H9 (cell line): ENCODE data around the gene RMC1. TPM values are rescaled to one million over a fixed set of nuclear protein-coding genes. Genes with fewer than 3 reads are reported as not detected.

Experiments
- DNase-seq: peaks from one replicate; pipeline ENCODE4 v3.0.0-alpha.2; 2017
- H2AFZ ChIP-seq: one replicate; pipeline ENCODE4 v1.6.1; 2013; ENCODE audit warnings: mild to moderate bottlenecking, low read length, control low read depth, moderate library complexity
- H2AK5ac ChIP-seq: 2 replicates; pipeline ENCODE4 v1.6.1; 2013; ENCODE audit warnings: low read length, control low read depth, mixed read lengths; ENCODE audit not compliant: insufficient read length
- H2BK120ac ChIP-seq: one replicate; pipeline ENCODE4 v1.6.1; 2013; ENCODE audit warnings: low read depth, mild to moderate bottlenecking, low read length, control low read depth, inconsistent platforms; ENCODE audit not compliant: poor library complexity, severe bottlenecking
- H2BK12ac ChIP-seq: 2 replicates; pipeline ENCODE4 v1.6.1; 2013; ENCODE audit warnings: low read length, control low read depth, mixed read lengths, low read depth; ENCODE audit not compliant: insufficient read length
- H2BK15ac ChIP-seq: 2 replicates; pipeline ENCODE4 v1.6.1; 2013; ENCODE audit warnings: low read depth, low read length, control low read depth
- H2BK20ac ChIP-seq: one replicate; pipeline ENCODE4 v1.6.1; 2013; ENCODE audit warnings: low read depth, mild to moderate bottlenecking, low read length, control low read depth, inconsistent platforms; ENCODE audit not compliant: poor library complexity, severe bottlenecking
- H2BK5ac ChIP-seq: 2 replicates; pipeline ENCODE4 v1.6.1; 2013; ENCODE audit warnings: low read length, control low read depth, mixed read lengths; ENCODE audit not compliant: insufficient read length
- H3K14ac ChIP-seq: 2 replicates; pipeline ENCODE4 v1.6.1; 2013; ENCODE audit warnings: low read length, control low read depth; ENCODE audit not compliant: insufficient read depth
- H3K18ac ChIP-seq: 2 replicates; pipeline ENCODE4 v1.6.1; 2013; ENCODE audit warnings: low read depth, mild to moderate bottlenecking, mixed read lengths, low read length, control low read depth; ENCODE audit not compliant: insufficient read length
- H3K23ac ChIP-seq: 2 replicates; pipeline ENCODE4 v1.6.1; 2013; ENCODE audit warnings: low read length, control low read depth, mixed read lengths, low read depth; ENCODE audit not compliant: insufficient read length
- H3K23me2 ChIP-seq: 2 replicates; pipeline ENCODE4 v1.6.1; 2013; ENCODE audit warnings: low read depth, mild to moderate bottlenecking, mixed read lengths, low read length, control low read depth; ENCODE audit not compliant: insufficient read length, poor library complexity, severe bottlenecking
- H3K27ac ChIP-seq: 2 replicates; pipeline ENCODE4 v1.5.1; 2013; ENCODE audit warnings: low read length, control low read depth, mixed read lengths, low read depth; ENCODE audit not compliant: insufficient read length
- H3K27me3 ChIP-seq: 2 replicates; pipeline ENCODE4 v1.6.1; 2013; ENCODE audit warnings: low read length, control low read depth, inconsistent platforms; ENCODE audit not compliant: insufficient read depth
- H3K4ac ChIP-seq: 2 replicates; pipeline ENCODE4 v1.6.1; 2013; ENCODE audit warnings: low read depth, mild to moderate bottlenecking, control low read depth, inconsistent platforms, low read length, moderate library complexity
- H3K4me1 ChIP-seq: 2 replicates; pipeline ENCODE4 v1.6.1; 2013; ENCODE audit warnings: low read length, control low read depth, inconsistent platforms; ENCODE audit not compliant: insufficient read depth
- H3K4me2 ChIP-seq: 2 replicates; pipeline ENCODE4 v1.6.1; 2013; ENCODE audit warnings: low read length, control low read depth, mixed read lengths; ENCODE audit not compliant: insufficient read length, insufficient read depth
- H3K56ac ChIP-seq: 2 replicates; pipeline ENCODE4 v1.6.1; 2013; ENCODE audit warnings: low read depth, mild to moderate bottlenecking, mixed read lengths, low read length, control low read depth; ENCODE audit not compliant: insufficient read length
- H3K79me1 ChIP-seq: 2 replicates; pipeline ENCODE4 v1.6.1; 2013; ENCODE audit warnings: low read depth, mild to moderate bottlenecking, moderate library complexity, low read length, control low read depth, inconsistent platforms; ENCODE audit not compliant: insufficient read depth, poor library complexity, severe bottlenecking
- H3K79me2 ChIP-seq: 2 replicates; pipeline ENCODE4 v1.6.1; 2013; ENCODE audit warnings: low read length, control low read depth, inconsistent platforms; ENCODE audit not compliant: insufficient read depth
- H3K9ac ChIP-seq: 2 replicates; pipeline ENCODE4 v1.6.1; 2013; ENCODE audit warnings: low read length, control low read depth, mixed read lengths; ENCODE audit not compliant: insufficient read length; ENCODE audit errors: extremely low read depth
- H3K9me3 ChIP-seq: one replicate; pipeline ENCODE4 v1.6.1; 2013; ENCODE audit warnings: low read depth, low read length, inconsistent platforms; ENCODE audit not compliant: control insufficient read depth
- H3T11ph ChIP-seq: one replicate; pipeline ENCODE4 v1.6.1; 2013; ENCODE audit warnings: mild to moderate bottlenecking, low read length, control low read depth, inconsistent platforms
- H4K20me1 ChIP-seq: one replicate; pipeline ENCODE4 v1.6.1; 2013; ENCODE audit not compliant: control insufficient read depth, insufficient read length, insufficient read depth
- H4K5ac ChIP-seq: 2 replicates; pipeline ENCODE4 v1.6.1; 2013; ENCODE audit warnings: low read depth, mild to moderate bottlenecking, mixed read lengths, low read length, control low read depth; ENCODE audit not compliant: insufficient read length
- H4K8ac ChIP-seq: replicated peaks from 2 replicates; pipeline ENCODE4 v1.6.1; 2013; ENCODE audit warnings: low read length, control low read depth, mixed read lengths, low read depth; ENCODE audit not compliant: insufficient read length
- H4K91ac ChIP-seq: 2 replicates; pipeline ENCODE4 v1.6.1; 2013; ENCODE audit warnings: low read depth, mild to moderate bottlenecking, moderate library complexity, mixed read lengths, low read length, control low read depth; ENCODE audit not compliant: insufficient read length
- H3K27ac Mint-ChIP-seq, 3 experiments: 2 replicates in 2 of 3; 3 replicates in 1 of 3; pipeline ENCODE4 v1.8.0; 2020 to 2021; ENCODE audit warnings: mixed read lengths in 3 of 3, mild to moderate bottlenecking in 1 of 3, moderate library complexity in 1 of 3
- H3K27me3 Mint-ChIP-seq: 2 replicates; pipeline ENCODE4 v1.8.0; 2021; ENCODE audit warnings: low read depth, mild to moderate bottlenecking, moderate library complexity, mixed read lengths
- H3K36me3 Mint-ChIP-seq, 3 experiments: 2 replicates in 2 of 3; 3 replicates in 1 of 3; pipeline ENCODE4 v1.8.0; 2020 to 2021; ENCODE audit warnings: low read depth in 3 of 3, mixed read lengths in 3 of 3; ENCODE audit not compliant: insufficient read depth in 1 of 3
- H3K4me1 Mint-ChIP-seq, 2 experiments: 2 replicates each; pipeline ENCODE4 v1.8.0; 2020; ENCODE audit warnings: mixed read lengths in 2 of 2
- H3K4me3 Mint-ChIP-seq, 2 experiments: 2 replicates in 1 of 2; 3 replicates in 1 of 2; pipeline ENCODE4 v1.8.0; 2020 to 2021; ENCODE audit warnings: mild to moderate bottlenecking in 2 of 2, mixed read lengths in 2 of 2, moderate library complexity in 1 of 2
- H3K9me3 Mint-ChIP-seq, 2 experiments: 2 replicates in 1 of 2; 3 replicates in 1 of 2; pipeline ENCODE4 v1.8.0; 2020; ENCODE audit warnings: mild to moderate bottlenecking in 2 of 2, mixed read lengths in 2 of 2, moderate library complexity in 1 of 2
- CTCF ChIP-seq: fragments of 200-600 bp; sonication (generic); conservative IDR thresholded peaks from 3 replicates; pipeline ENCODE4 v1.8.0; 2021; ENCODE audit warnings: antibody characterized with exemption, mild to moderate bottlenecking
- WGBS: extraction: QIAGEN DNeasy Blood & Tissue Kit; methylation state at CpG from one replicate; pipeline ENCODE4 v1.1.7; 2013; ENCODE audit warnings: missing lambda C conversion rate, low lambda C conversion rate, mixed read lengths; ENCODE audit not compliant: insufficient read length; ENCODE audit errors: extremely low coverage; 5-methylcytosine and 5-hydroxymethylcytosine counted together
- total RNA-seq: library from RNA; stranded (reverse); gene quantifications from 2 replicates; pipeline ENCODE4 v1.2.1, GENCODE V29; 2021

RMC1 gene
- total RNA-seq, 1 experiment from 2014 or later, result 21.3 TPM

GRCh38 chr18:23524213-23524707 is 20.9 kb downstream of the RMC1 start:
- Histone ChIP-seq H3K79me1 (no peaks in the 10 kb centered on the region), H2AK5ac (no peak overlapping the region), H3K9me3 (no peaks in the 10 kb centered on the region), H2AFZ (no peak overlapping the region), H3K4me2 (no peak overlapping the region), H2BK5ac (no peak overlapping the region), H3K23ac (no peak overlapping the region), H3K23me2 (no peaks in the 10 kb centered on the region), H3K27ac (no peak overlapping the region), H4K8ac (no peak overlapping the region), H3K14ac (no peak overlapping the region), H4K5ac (no peak overlapping the region), H4K20me1 (no peaks in the 10 kb centered on the region), H3K56ac (no peak overlapping the region), H3K27me3 (no peaks in the 10 kb centered on the region), H2BK12ac (no peak overlapping the region), H3T11ph (no peak overlapping the region), H4K91ac (no peak overlapping the region), H3K4ac (no peak overlapping the region), H3K79me2 (no peaks in the 10 kb centered on the region), H3K18ac (no peak overlapping the region), H2BK120ac (no peak overlapping the region), H3K9ac (no peak overlapping the region), H2BK20ac (no peak overlapping the region), H3K4me1 (no peaks in the 10 kb centered on the region), H2BK15ac (no peak overlapping the region)
- no peak for TF ChIP-seq CTCF
- Mint-ChIP-seq H3K4me1 (0 out of 4 replicates have a peak, but pooled peaks cover 0 to 3% of the 10 kb centered on the region in 2 experiments), H3K36me3 (peaks cover 26 to 83% (median 61%) of the 10 kb centered on the region in 3 experiments; a peak in 6 of 7 replicates), H3K27me3 (no peaks in the 10 kb centered on the region), H3K9me3 (no peaks in the 10 kb centered on the region), H3K4me3 (no peak overlapping the region), H3K27ac (no peak overlapping the region)
- DNase-seq, result no peak
- no CpG with 5 or more reads among the region's 14 CpGs for WGBS
